Neural progenitor cell (in vitro differentiated cells): Measurements from ENCODE around the gene ZBTB43. TPM values are rescaled to one million over a fixed set of nuclear protein-coding genes. Genes with fewer than 3 reads are reported as not detected.

Source experiments
- DNase-seq: peaks from one replicate; pipeline ENCODE4 v3.0.0-alpha.2; 2016; ENCODE audit warnings: low spot score
- H2AFZ ChIP-seq: fragments of 200-600 bp; sonication (generic); replicated peaks from 2 replicates; pipeline ENCODE4 v1.6.1; 2016; ENCODE audit warnings: antibody characterized with exemption
- H3F3A ChIP-seq: fragments of 200-600 bp; sonication (generic); 2 replicates; pipeline ENCODE4 v1.6.1; 2016; ENCODE audit warnings: antibody characterized with exemption, low read depth
- H3K27ac ChIP-seq: fragments of 200-600 bp; sonication (generic); 2 replicates; pipeline ENCODE4 v1.5.1; 2016; ENCODE audit warnings: mild to moderate bottlenecking
- H3K27me3 ChIP-seq: fragments of 200-600 bp; sonication (generic); 2 replicates; pipeline ENCODE4 v1.6.1; 2016; ENCODE audit warnings: mild to moderate bottlenecking, moderate library complexity
- H3K36me3 ChIP-seq: fragments of 200-600 bp; sonication (generic); 2 replicates; pipeline ENCODE4 v1.5.1; 2016
- H3K4me1 ChIP-seq: fragments of 200-600 bp; sonication (generic); 2 replicates; pipeline ENCODE4 v1.6.1; 2016; ENCODE audit warnings: mixed run types
- H3K4me2 ChIP-seq: fragments of 200-600 bp; sonication (generic); 2 replicates; pipeline ENCODE4 v1.6.1; 2016
- H3K4me3 ChIP-seq: fragments of 200-600 bp; sonication (generic); 2 replicates; pipeline ENCODE4 v1.5.1; 2016
- H3K79me2 ChIP-seq: fragments of 200-600 bp; sonication (generic); 2 replicates; pipeline ENCODE4 v1.6.1; 2016; ENCODE audit warnings: low read depth
- H3K9ac ChIP-seq: fragments of 200-600 bp; sonication (generic); 2 replicates; pipeline ENCODE4 v1.6.1; 2016
- H3K9me3 ChIP-seq: fragments of 200-600 bp; sonication (generic); 2 replicates; pipeline ENCODE4 v1.5.1; 2016; ENCODE audit warnings: low read depth
- H4K20me1 ChIP-seq: fragments of 200-600 bp; sonication (generic); 2 replicates; pipeline ENCODE4 v1.6.1; 2016; ENCODE audit warnings: low read depth
- H3K27ac Mint-ChIP-seq: 3 replicates; pipeline ENCODE4 v1.8.0; 2021; ENCODE audit warnings: mixed read lengths
- H3K27me3 Mint-ChIP-seq: 2 replicates; pipeline ENCODE4 v1.8.0; 2022; ENCODE audit warnings: low read depth, mild to moderate bottlenecking, inconsistent platforms, moderate library complexity, mixed read lengths; ENCODE audit not compliant: insufficient read depth
- H3K36me3 Mint-ChIP-seq: 3 replicates; pipeline ENCODE4 v1.8.0; 2021; ENCODE audit warnings: mixed read lengths
- H3K4me1 Mint-ChIP-seq: 3 replicates; pipeline ENCODE4 v1.8.0; 2021; ENCODE audit warnings: mixed read lengths
- H3K4me3 Mint-ChIP-seq: 3 replicates; pipeline ENCODE4 v1.8.0; 2021; ENCODE audit warnings: mild to moderate bottlenecking, moderate library complexity, mixed read lengths
- H3K9me3 Mint-ChIP-seq: 3 replicates; pipeline ENCODE4 v1.8.0; 2020; ENCODE audit warnings: mixed read lengths
- CTCF ChIP-seq: fragments of 200-600 bp; sonication (generic); IDR thresholded peaks from 2 replicates; pipeline ENCODE4 v1.5.1; 2017; ENCODE audit warnings: antibody characterized with exemption, mild to moderate bottlenecking
- EZH2 ChIP-seq: fragments of 200-600 bp; sonication (generic); IDR thresholded peaks from 2 replicates; pipeline ENCODE4 v1.6.1; 2017; ENCODE audit warnings: antibody characterized with exemption, mild to moderate bottlenecking, moderate library complexity
- EZH2phosphoT487 ChIP-seq: fragments of 200-600 bp; sonication (generic); IDR thresholded peaks from 2 replicates; pipeline ENCODE4 v1.6.1; 2017; ENCODE audit warnings: antibody characterized with exemption
- total RNA-seq: library from RNA; depleted of rRNA; stranded (reverse); fragments of >200 nt; gene quantifications from 2 replicates; pipeline ENCODE4 v1.2.3, GENCODE V29; 2015; ENCODE audit warnings: low replicate concordance

ZBTB43 gene
- total RNA-seq, result 9.3 and 10.0 TPM in 2 replicates

GRCh38 chr9:126804696-126805553, at the start of gene ZBTB43:
ZBTB43 (plus strand) TSS chr9:126805040; CDS start chr9:126832510, 27,470 bp downstream.
- Histone ChIP-seq H3F3A (peaks cover 9% of the 10 kb centered on the region), H4K20me1 (peaks cover 44% of the 10 kb centered on the region), H3K4me1 (peaks cover 12% of the 10 kb centered on the region), H3K36me3 (peaks cover 11% of the 10 kb centered on the region), H3K4me3 (peak within 1 kb of the TSS; percentile 71), H3K27me3 (peaks cover 16% of the 10 kb centered on the region), H2AFZ (peak within 1 kb of the TSS; percentile 40), H3K9ac (peak within 1 kb of the TSS; percentile 77), H3K4me2 (peak within 1 kb of the TSS; percentile 94), H3K9me3 (no peaks in the 10 kb centered on the region), H3K79me2 (peaks cover 46% of the 10 kb centered on the region), H3K27ac (no peak within 1 kb of the TSS)
- TF ChIP-seq EZH2 (no peak), EZH2phosphoT487 (no peak), CTCF (no peak)
- no peaks in the 10 kb centered on the region for H3K27me3 Mint-ChIP-seq
- peak within 1 kb of the TSS; percentile 92 for H3K4me3 Mint-ChIP-seq
- peaks cover 26% of the 10 kb centered on the region for H3K4me1 Mint-ChIP-seq
- peaks cover 2% of the 10 kb centered on the region for H3K36me3 Mint-ChIP-seq
- DNase-seq, result peak; percentile 98
- H3K9me3 Mint-ChIP-seq, result no peaks in the 10 kb centered on the region
- H3K27ac Mint-ChIP-seq, result peak within 1 kb of the TSS; percentile 80

- DNase-seq, result no peak
- TF ChIP-seq CTCF (no peak), EZH2 (no peak), EZH2phosphoT487 (no peak)
- H3K27ac ChIP-seq, result no peak overlapping the region
- H3K4me2 ChIP-seq, result no peak overlapping the region
- H3F3A ChIP-seq, result no peaks in the 10 kb centered on the region
- H3K4me3 ChIP-seq, result no peak overlapping the region
- H3K9me3 ChIP-seq, result no peaks in the 10 kb centered on the region
- Mint-ChIP-seq H3K4me3 (no peak overlapping the region), H3K4me1 (peaks cover 7% of the 10 kb centered on the region), H3K27me3 (no peaks in the 10 kb centered on the region), H3K9me3 (no peaks in the 10 kb centered on the region), H3K27ac (no peak overlapping the region), H3K36me3 (no peaks in the 10 kb centered on the region)
- H3K79me2 ChIP-seq, result no peaks in the 10 kb centered on the region
- no peaks in the 10 kb centered on the region for H3K4me1 ChIP-seq
- H3K27me3 ChIP-seq, result peaks cover 7% of the 10 kb centered on the region
- no peak overlapping the region for H3K9ac ChIP-seq
- H4K20me1 ChIP-seq, result no peaks in the 10 kb centered on the region
- H3K36me3 ChIP-seq, result no peaks in the 10 kb centered on the region
- no peak overlapping the region for H2AFZ ChIP-seq
These were observed 49.4 kb upstream of the ZBTB43 start for GRCh38 chr9:126755317-126755875.

- no peak overlapping the region for H3K4me3 Mint-ChIP-seq
These were observed 48.6 kb upstream of the ZBTB43 start for GRCh38 chr9:126756238-126756637.

More at GRCh38 chr9:126756238-126756637, 48.6 kb upstream of the ZBTB43 start:
- Histone ChIP-seq H3K79me2 (no peaks in the 10 kb centered on the region), H3K4me3 (no peak overlapping the region), H3K9me3 (no peaks in the 10 kb centered on the region), H4K20me1 (no peaks in the 10 kb centered on the region), H3K27ac (no peak overlapping the region), H3K9ac (no peak overlapping the region), H3K36me3 (no peaks in the 10 kb centered on the region), H3K27me3 (peaks cover 3% of the 10 kb centered on the region), H2AFZ (no peak overlapping the region), H3F3A (no peaks in the 10 kb centered on the region), H3K4me1 (no peaks in the 10 kb centered on the region), H3K4me2 (no peak overlapping the region)
- TF ChIP-seq EZH2 (no peak), CTCF (no peak), EZH2phosphoT487 (no peak)
- DNase-seq, result no peak
- no peak overlapping the region for H3K27ac Mint-ChIP-seq
- peaks cover 8% of the 10 kb centered on the region for H3K4me1 Mint-ChIP-seq
- no peaks in the 10 kb centered on the region for H3K36me3 Mint-ChIP-seq
- H3K9me3 Mint-ChIP-seq, result no peaks in the 10 kb centered on the region
- no peaks in the 10 kb centered on the region for H3K27me3 Mint-ChIP-seq
